H9 (cell line): ENCODE results near the gene TMEM127. TPM values are rescaled to one million over a fixed set of nuclear protein-coding genes. Genes with fewer than 3 reads are reported as not detected.

ENCODE experiments used
- DNase-seq: peaks from one replicate; pipeline ENCODE4 v3.0.0-alpha.2; 2017
- H2AFZ ChIP-seq: one replicate; pipeline ENCODE4 v1.6.1; 2013; ENCODE audit warnings: mild to moderate bottlenecking, low read length, control low read depth, moderate library complexity
- H2AK5ac ChIP-seq: 2 replicates; pipeline ENCODE4 v1.6.1; 2013; ENCODE audit warnings: low read length, control low read depth, mixed read lengths; ENCODE audit not compliant: insufficient read length
- H2BK120ac ChIP-seq: one replicate; pipeline ENCODE4 v1.6.1; 2013; ENCODE audit warnings: low read depth, mild to moderate bottlenecking, low read length, control low read depth, inconsistent platforms; ENCODE audit not compliant: poor library complexity, severe bottlenecking
- H2BK12ac ChIP-seq: 2 replicates; pipeline ENCODE4 v1.6.1; 2013; ENCODE audit warnings: low read length, control low read depth, mixed read lengths, low read depth; ENCODE audit not compliant: insufficient read length
- H2BK15ac ChIP-seq: 2 replicates; pipeline ENCODE4 v1.6.1; 2013; ENCODE audit warnings: low read depth, low read length, control low read depth
- H2BK20ac ChIP-seq: one replicate; pipeline ENCODE4 v1.6.1; 2013; ENCODE audit warnings: low read depth, mild to moderate bottlenecking, low read length, control low read depth, inconsistent platforms; ENCODE audit not compliant: poor library complexity, severe bottlenecking
- H2BK5ac ChIP-seq: 2 replicates; pipeline ENCODE4 v1.6.1; 2013; ENCODE audit warnings: low read length, control low read depth, mixed read lengths; ENCODE audit not compliant: insufficient read length
- H3K14ac ChIP-seq: 2 replicates; pipeline ENCODE4 v1.6.1; 2013; ENCODE audit warnings: low read length, control low read depth; ENCODE audit not compliant: insufficient read depth
- H3K18ac ChIP-seq: 2 replicates; pipeline ENCODE4 v1.6.1; 2013; ENCODE audit warnings: low read depth, mild to moderate bottlenecking, mixed read lengths, low read length, control low read depth; ENCODE audit not compliant: insufficient read length
- H3K23ac ChIP-seq: 2 replicates; pipeline ENCODE4 v1.6.1; 2013; ENCODE audit warnings: low read length, control low read depth, mixed read lengths, low read depth; ENCODE audit not compliant: insufficient read length
- H3K23me2 ChIP-seq: 2 replicates; pipeline ENCODE4 v1.6.1; 2013; ENCODE audit warnings: low read depth, mild to moderate bottlenecking, mixed read lengths, low read length, control low read depth; ENCODE audit not compliant: insufficient read length, poor library complexity, severe bottlenecking
- H3K27ac ChIP-seq: 2 replicates; pipeline ENCODE4 v1.5.1; 2013; ENCODE audit warnings: low read length, control low read depth, mixed read lengths, low read depth; ENCODE audit not compliant: insufficient read length
- H3K27me3 ChIP-seq: 2 replicates; pipeline ENCODE4 v1.6.1; 2013; ENCODE audit warnings: low read length, control low read depth, inconsistent platforms; ENCODE audit not compliant: insufficient read depth
- H3K4ac ChIP-seq: 2 replicates; pipeline ENCODE4 v1.6.1; 2013; ENCODE audit warnings: low read depth, mild to moderate bottlenecking, control low read depth, inconsistent platforms, low read length, moderate library complexity
- H3K4me1 ChIP-seq: 2 replicates; pipeline ENCODE4 v1.6.1; 2013; ENCODE audit warnings: low read length, control low read depth, inconsistent platforms; ENCODE audit not compliant: insufficient read depth
- H3K4me2 ChIP-seq: 2 replicates; pipeline ENCODE4 v1.6.1; 2013; ENCODE audit warnings: low read length, control low read depth, mixed read lengths; ENCODE audit not compliant: insufficient read length, insufficient read depth
- H3K56ac ChIP-seq: 2 replicates; pipeline ENCODE4 v1.6.1; 2013; ENCODE audit warnings: low read depth, mild to moderate bottlenecking, mixed read lengths, low read length, control low read depth; ENCODE audit not compliant: insufficient read length
- H3K79me1 ChIP-seq: 2 replicates; pipeline ENCODE4 v1.6.1; 2013; ENCODE audit warnings: low read depth, mild to moderate bottlenecking, moderate library complexity, low read length, control low read depth, inconsistent platforms; ENCODE audit not compliant: insufficient read depth, poor library complexity, severe bottlenecking
- H3K79me2 ChIP-seq: 2 replicates; pipeline ENCODE4 v1.6.1; 2013; ENCODE audit warnings: low read length, control low read depth, inconsistent platforms; ENCODE audit not compliant: insufficient read depth
- H3K9ac ChIP-seq: 2 replicates; pipeline ENCODE4 v1.6.1; 2013; ENCODE audit warnings: low read length, control low read depth, mixed read lengths; ENCODE audit not compliant: insufficient read length; ENCODE audit errors: extremely low read depth
- H3K9me3 ChIP-seq: one replicate; pipeline ENCODE4 v1.6.1; 2013; ENCODE audit warnings: low read depth, low read length, inconsistent platforms; ENCODE audit not compliant: control insufficient read depth
- H3T11ph ChIP-seq: one replicate; pipeline ENCODE4 v1.6.1; 2013; ENCODE audit warnings: mild to moderate bottlenecking, low read length, control low read depth, inconsistent platforms
- H4K20me1 ChIP-seq: one replicate; pipeline ENCODE4 v1.6.1; 2013; ENCODE audit not compliant: control insufficient read depth, insufficient read length, insufficient read depth
- H4K5ac ChIP-seq: 2 replicates; pipeline ENCODE4 v1.6.1; 2013; ENCODE audit warnings: low read depth, mild to moderate bottlenecking, mixed read lengths, low read length, control low read depth; ENCODE audit not compliant: insufficient read length
- H4K8ac ChIP-seq: replicated peaks from 2 replicates; pipeline ENCODE4 v1.6.1; 2013; ENCODE audit warnings: low read length, control low read depth, mixed read lengths, low read depth; ENCODE audit not compliant: insufficient read length
- H4K91ac ChIP-seq: 2 replicates; pipeline ENCODE4 v1.6.1; 2013; ENCODE audit warnings: low read depth, mild to moderate bottlenecking, moderate library complexity, mixed read lengths, low read length, control low read depth; ENCODE audit not compliant: insufficient read length
- H3K27ac Mint-ChIP-seq, 3 experiments: 2 replicates in 2 of 3; 3 replicates in 1 of 3; pipeline ENCODE4 v1.8.0; 2020 to 2021; ENCODE audit warnings: mixed read lengths in 3 of 3, mild to moderate bottlenecking in 1 of 3, moderate library complexity in 1 of 3
- H3K27me3 Mint-ChIP-seq: 2 replicates; pipeline ENCODE4 v1.8.0; 2021; ENCODE audit warnings: low read depth, mild to moderate bottlenecking, moderate library complexity, mixed read lengths
- H3K36me3 Mint-ChIP-seq, 3 experiments: 2 replicates in 2 of 3; 3 replicates in 1 of 3; pipeline ENCODE4 v1.8.0; 2020 to 2021; ENCODE audit warnings: low read depth in 3 of 3, mixed read lengths in 3 of 3; ENCODE audit not compliant: insufficient read depth in 1 of 3
- H3K4me1 Mint-ChIP-seq, 2 experiments: 2 replicates each; pipeline ENCODE4 v1.8.0; 2020; ENCODE audit warnings: mixed read lengths in 2 of 2
- H3K4me3 Mint-ChIP-seq, 2 experiments: 2 replicates in 1 of 2; 3 replicates in 1 of 2; pipeline ENCODE4 v1.8.0; 2020 to 2021; ENCODE audit warnings: mild to moderate bottlenecking in 2 of 2, mixed read lengths in 2 of 2, moderate library complexity in 1 of 2
- H3K9me3 Mint-ChIP-seq, 2 experiments: 2 replicates in 1 of 2; 3 replicates in 1 of 2; pipeline ENCODE4 v1.8.0; 2020; ENCODE audit warnings: mild to moderate bottlenecking in 2 of 2, mixed read lengths in 2 of 2, moderate library complexity in 1 of 2
- WGBS: extraction: QIAGEN DNeasy Blood & Tissue Kit; methylation state at CpG from one replicate; pipeline ENCODE4 v1.1.7; 2013; ENCODE audit warnings: missing lambda C conversion rate, low lambda C conversion rate, mixed read lengths; ENCODE audit not compliant: insufficient read length; ENCODE audit errors: extremely low coverage; 5-methylcytosine and 5-hydroxymethylcytosine counted together
- total RNA-seq: library from RNA; stranded (reverse); gene quantifications from 2 replicates; pipeline ENCODE4 v1.2.1, GENCODE V29; 2021
- TF ChIP-seq, protein P1 (sequence below): fragments of 200-600 bp; sonication (generic); conservative IDR thresholded peaks from 3 replicates; pipeline ENCODE4 v1.8.0; 2021; ENCODE audit warnings: antibody characterized with exemption, mild to moderate bottlenecking

Gene TMEM127
- total RNA-seq, 1 experiment from 2014 or later: 30.1 TPM

DNA sequence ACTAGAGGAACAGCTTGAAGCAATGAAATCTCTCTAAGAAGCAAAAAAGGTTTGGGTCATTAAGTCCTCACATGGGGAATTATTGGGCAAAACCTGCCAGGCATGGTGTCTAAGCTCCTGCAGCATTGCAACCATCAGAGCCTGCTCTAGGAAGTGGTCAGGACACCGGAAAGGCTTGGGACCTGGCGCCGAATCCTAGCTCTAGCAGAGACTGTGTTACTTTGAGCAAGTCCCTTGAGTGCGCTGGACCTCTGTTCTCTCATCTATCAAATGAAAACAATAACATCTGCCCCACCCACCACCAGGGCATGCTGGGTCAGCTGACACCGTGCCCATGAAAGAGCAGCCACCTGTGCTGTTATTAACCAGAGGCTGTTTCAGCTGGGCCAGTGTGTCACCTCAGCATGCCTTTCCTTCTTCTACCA lies 6.3 kb downstream of the TMEM127 start:
- Histone ChIP-seq H2AK5ac (no peak overlapping the region), H2BK15ac (no peak overlapping the region), H3K27ac (no peak overlapping the region), H2BK120ac (no peak overlapping the region), H3T11ph (no peak overlapping the region), H3K56ac (no peak overlapping the region), H3K23ac (no peak overlapping the region), H3K79me2 (no peaks in the 10 kb centered on the region; the same call in 1 of the 2 replicates), H3K9me3 (no peaks in the 10 kb centered on the region), H3K27me3 (no peaks in the 10 kb centered on the region), H2AFZ (no peak overlapping the region), H3K4me2 (no peak overlapping the region), H3K9ac (no peak overlapping the region), H2BK20ac (no peak overlapping the region), H4K20me1 (no peaks in the 10 kb centered on the region), H4K91ac (no peak overlapping the region), H2BK5ac (no peak overlapping the region), H3K4me1 (no peaks in the 10 kb centered on the region), H4K5ac (no peak overlapping the region), H3K23me2 (no peaks in the 10 kb centered on the region), H3K18ac (no peak overlapping the region), H3K79me1 (peaks cover 2% of the 10 kb centered on the region), H4K8ac (no peak overlapping the region), H3K14ac (no peak overlapping the region), H3K4ac (no peak overlapping the region), H2BK12ac (no peak overlapping the region)
- H3K36me3 Mint-ChIP-seq: peaks cover 0 to 30% (median 12%) of the 10 kb centered on the region in 3 experiments; a peak in 6 of 7 replicates
- H3K4me1 Mint-ChIP-seq: peaks cover 14 to 21% of the 10 kb centered on the region in 2 experiments
- H3K27ac Mint-ChIP-seq: peak overlapping the region in 1 of 3 experiments; percentile 81; a peak in 2 of 7 replicates
- no peak for DNase-seq
- no peaks in the 10 kb centered on the region for H3K9me3 Mint-ChIP-seq
- H3K4me3 Mint-ChIP-seq: no peak overlapping the region; a peak in 1 of 5 replicates
- H3K27me3 Mint-ChIP-seq: no peaks in the 10 kb centered on the region
- WGBS: no CpG with 5 or more reads among the region's 5 CpGs
- TF ChIP-seq, protein P1, sequence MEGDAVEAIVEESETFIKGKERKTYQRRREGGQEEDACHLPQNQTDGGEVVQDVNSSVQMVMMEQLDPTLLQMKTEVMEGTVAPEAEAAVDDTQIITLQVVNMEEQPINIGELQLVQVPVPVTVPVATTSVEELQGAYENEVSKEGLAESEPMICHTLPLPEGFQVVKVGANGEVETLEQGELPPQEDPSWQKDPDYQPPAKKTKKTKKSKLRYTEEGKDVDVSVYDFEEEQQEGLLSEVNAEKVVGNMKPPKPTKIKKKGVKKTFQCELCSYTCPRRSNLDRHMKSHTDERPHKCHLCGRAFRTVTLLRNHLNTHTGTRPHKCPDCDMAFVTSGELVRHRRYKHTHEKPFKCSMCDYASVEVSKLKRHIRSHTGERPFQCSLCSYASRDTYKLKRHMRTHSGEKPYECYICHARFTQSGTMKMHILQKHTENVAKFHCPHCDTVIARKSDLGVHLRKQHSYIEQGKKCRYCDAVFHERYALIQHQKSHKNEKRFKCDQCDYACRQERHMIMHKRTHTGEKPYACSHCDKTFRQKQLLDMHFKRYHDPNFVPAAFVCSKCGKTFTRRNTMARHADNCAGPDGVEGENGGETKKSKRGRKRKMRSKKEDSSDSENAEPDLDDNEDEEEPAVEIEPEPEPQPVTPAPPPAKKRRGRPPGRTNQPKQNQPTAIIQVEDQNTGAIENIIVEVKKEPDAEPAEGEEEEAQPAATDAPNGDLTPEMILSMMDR: no peak
